ENCODE results near the gene CSNK1G3. TPM values are rescaled to one million over a fixed set of nuclear protein-coding genes. Genes with fewer than 3 reads are reported as not detected.
"Not testable (repeated sequence)": the region's sequence is repeated elsewhere in the genome, so short reads cannot be mapped to it uniquely, and the experiment has no call there.

The CSNK1G3 gene
- total and polyA plus RNA-seq, 12 donors, result 5.0 to 30.9 (median 24.8) TPM

DNA sequence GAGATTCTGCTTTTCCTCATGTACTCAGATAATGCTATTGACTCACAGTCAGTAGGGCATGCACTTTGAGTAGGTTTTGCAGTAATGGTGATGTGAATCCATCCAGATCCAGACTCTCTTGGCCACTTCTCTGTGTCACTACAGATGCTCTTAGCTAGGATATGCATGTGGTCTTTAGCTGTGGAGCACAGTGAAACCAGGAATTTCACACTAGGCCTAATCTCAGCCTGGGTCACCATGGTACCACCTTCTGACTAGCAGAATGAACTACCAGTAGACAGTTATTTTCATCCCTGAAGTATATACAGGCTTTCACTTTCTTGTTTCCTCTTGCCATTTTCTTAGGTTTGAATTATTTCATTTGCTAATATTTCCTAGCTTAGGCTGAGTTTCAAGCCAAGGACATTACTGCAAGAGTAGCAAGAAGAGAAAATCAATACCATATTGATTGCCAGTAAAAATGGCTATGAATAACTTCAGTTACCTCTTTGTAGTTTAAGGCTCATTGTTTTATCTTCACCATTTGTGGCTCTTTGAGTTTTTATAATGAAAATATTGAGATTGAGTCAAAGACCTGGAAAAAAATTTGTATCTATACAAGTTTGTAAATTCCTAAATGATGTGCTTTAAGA, 28.4 kb upstream of the CSNK1G3 start:
- no peak overlapping the region for H3K27ac ChIP-seq
- no peaks in the 10 kb centered on the region for H3K4me1 ChIP-seq
- H3K36me3 ChIP-seq, result no peaks in the 10 kb centered on the region
- intact Hi-C loops (cut with DNase I), result no loop called here
- no peak for DNase-seq
- no peaks in the 10 kb centered on the region for H3K9me3 ChIP-seq
- no peaks in the 10 kb centered on the region for H3K27me3 ChIP-seq
- no peak for ATAC-seq
- TF ChIP-seq, protein P1, sequence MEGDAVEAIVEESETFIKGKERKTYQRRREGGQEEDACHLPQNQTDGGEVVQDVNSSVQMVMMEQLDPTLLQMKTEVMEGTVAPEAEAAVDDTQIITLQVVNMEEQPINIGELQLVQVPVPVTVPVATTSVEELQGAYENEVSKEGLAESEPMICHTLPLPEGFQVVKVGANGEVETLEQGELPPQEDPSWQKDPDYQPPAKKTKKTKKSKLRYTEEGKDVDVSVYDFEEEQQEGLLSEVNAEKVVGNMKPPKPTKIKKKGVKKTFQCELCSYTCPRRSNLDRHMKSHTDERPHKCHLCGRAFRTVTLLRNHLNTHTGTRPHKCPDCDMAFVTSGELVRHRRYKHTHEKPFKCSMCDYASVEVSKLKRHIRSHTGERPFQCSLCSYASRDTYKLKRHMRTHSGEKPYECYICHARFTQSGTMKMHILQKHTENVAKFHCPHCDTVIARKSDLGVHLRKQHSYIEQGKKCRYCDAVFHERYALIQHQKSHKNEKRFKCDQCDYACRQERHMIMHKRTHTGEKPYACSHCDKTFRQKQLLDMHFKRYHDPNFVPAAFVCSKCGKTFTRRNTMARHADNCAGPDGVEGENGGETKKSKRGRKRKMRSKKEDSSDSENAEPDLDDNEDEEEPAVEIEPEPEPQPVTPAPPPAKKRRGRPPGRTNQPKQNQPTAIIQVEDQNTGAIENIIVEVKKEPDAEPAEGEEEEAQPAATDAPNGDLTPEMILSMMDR (IDR thresholded peaks at IDR 0.05), result no peak
- no peak overlapping the region for H3K4me3 ChIP-seq

DNA sequence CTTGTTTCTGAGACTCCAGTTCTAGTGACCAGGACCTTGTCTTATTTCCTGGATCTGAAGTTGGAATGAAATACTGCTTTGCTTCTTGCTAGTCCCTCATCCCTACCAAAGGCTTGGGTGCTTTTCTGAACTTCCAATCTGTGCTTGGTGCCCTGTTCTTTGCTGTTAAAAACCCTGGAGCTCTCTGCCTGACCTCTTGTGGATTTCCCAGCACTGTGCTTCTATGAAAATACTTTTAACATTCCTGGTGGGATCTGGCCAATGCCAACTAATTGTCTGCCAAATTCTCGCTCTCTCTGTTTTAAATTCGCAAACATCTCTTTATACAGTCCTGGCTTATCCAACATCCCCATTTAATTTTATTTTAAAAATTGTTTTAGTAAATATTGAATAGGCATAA, 26.7 kb upstream of the CSNK1G3 start:
- TF ChIP-seq, protein P1 (IDR thresholded peaks at IDR 0.05), result no peak
- Histone ChIP-seq H3K4me1 (no peaks in the 10 kb centered on the region), H3K36me3 (no peaks in the 10 kb centered on the region), H3K27me3 (no peaks in the 10 kb centered on the region), H3K9me3 (no peaks in the 10 kb centered on the region), H3K27ac (no peak overlapping the region), H3K4me3 (no peak overlapping the region)
- DNase-seq (no peak), ATAC-seq (no peak)
- intact Hi-C loops (cut with DNase I), result no loop called here
- 84 to 92% methylated on average over 2 of the region's 2 CpGs for WGBS, 2 donors

DNA sequence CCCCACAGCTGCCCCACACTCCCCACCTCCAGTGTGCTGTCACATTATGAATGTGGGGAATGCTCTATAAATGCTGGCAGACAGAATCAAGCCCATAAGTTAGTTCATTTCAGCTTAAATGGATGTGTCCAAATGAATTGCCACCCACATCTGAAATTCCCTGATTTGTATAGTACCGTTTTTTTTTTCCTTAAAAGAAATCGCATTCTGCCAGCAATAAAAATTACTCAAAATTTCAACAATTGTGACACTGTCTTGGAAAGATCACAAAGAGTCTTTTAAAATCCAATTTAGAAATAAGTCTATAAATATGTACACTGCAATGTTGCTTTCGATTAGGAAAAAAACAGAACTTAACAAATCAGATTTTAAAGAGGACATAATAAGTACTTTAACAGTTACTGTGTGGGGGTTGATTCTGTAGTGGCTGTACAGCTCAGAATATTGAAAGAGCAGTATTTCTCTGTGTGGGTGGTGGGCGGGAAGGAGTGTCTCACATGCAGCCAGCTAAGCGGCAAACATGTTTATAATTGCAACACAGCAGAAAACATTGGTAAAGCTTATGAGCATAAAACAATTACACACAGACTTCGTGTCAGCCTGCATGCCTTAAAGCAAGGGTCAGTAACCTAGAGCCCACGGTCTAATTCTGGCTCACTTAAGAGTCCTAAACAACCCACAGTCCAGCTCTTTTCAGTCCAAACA, 24.9 kb upstream of the CSNK1G3 start:
- Histone ChIP-seq H3K9me3 (no peaks in the 10 kb centered on the region), H3K4me3 (peak overlapping the region in 1 of 10 donors; percentile 1), H3K27me3 (no peaks in the 10 kb centered on the region), H3K27ac (no peak overlapping the region), H3K36me3 (no peaks in the 10 kb centered on the region), H3K4me1 (no peaks in the 10 kb centered on the region)
- TF ChIP-seq, protein P1 (IDR thresholded peaks at IDR 0.05), result no peak
- intact Hi-C loops (cut with DNase I), result no loop called here
- 65 to 66% methylated on average over 7 of the region's 7 CpGs for WGBS, 2 donors
- ATAC-seq (peak in 2 of 8 donors; percentile 46 to 55), DNase-seq (no peak)

DNA sequence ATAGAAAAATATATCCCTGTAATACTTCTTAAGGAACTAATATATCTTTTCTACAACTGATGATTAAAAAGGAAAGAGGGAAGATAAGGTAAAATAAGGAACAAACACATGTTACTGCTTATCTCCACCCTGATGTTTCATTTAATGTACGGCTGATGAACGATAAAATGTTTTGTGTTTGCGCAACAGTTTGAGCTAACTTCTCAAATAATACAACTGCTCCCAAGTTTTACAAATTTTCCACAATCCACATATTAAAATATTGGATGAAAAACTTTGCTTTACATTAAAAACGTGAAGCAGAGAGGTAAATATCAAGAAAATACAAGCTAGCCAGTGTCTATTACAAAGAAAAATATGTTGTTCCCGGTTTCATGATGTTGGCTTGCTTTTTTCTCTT, 21.0 kb upstream of the CSNK1G3 start:
- no peak for ATAC-seq
- Histone ChIP-seq H3K4me1 (no peaks in the 10 kb centered on the region), H3K27me3 (no peaks in the 10 kb centered on the region), H3K27ac (no peak overlapping the region), H3K4me3 (no peak overlapping the region), H3K9me3 (no peaks in the 10 kb centered on the region), H3K36me3 (no peaks in the 10 kb centered on the region)
- intact Hi-C loops (cut with DNase I), result no loop called here
- TF ChIP-seq, protein P1 (IDR thresholded peaks at IDR 0.05), result no peak
- WGBS, 2 donors, result 90 to 91% methylated on average over 5 of the region's 5 CpGs
- DNase-seq, result no peak

DNA sequence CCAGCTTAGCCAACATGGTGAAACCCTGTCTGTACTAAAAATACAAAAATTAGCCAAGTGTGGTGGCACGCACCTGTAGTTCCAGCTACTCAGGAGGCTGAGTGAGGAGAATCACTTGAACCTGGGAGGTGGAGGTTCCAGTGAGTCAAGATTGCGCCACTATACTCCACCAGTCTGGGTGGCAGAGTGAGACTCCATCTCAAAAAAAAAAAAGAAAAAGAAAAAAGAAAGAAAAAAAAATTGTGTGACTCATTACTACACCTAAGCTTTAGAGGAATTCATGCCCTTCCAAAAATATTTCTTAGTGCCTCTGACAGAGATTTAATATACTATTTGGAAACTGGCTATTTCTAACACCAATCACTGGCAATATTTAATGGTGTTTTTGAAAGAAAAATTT, 16.8 kb upstream of the CSNK1G3 start:
- H3K9me3 ChIP-seq; intact Hi-C loops (cut with DNase I); H3K36me3 ChIP-seq; ATAC-seq; DNase-seq; H3K27me3 ChIP-seq; H3K4me1 ChIP-seq; H3K27ac ChIP-seq; H3K4me3 ChIP-seq: not testable (repeated sequence)
- 95 to 99% methylated on average over 2 of the region's 2 CpGs for WGBS, 2 donors

Measured in heart right ventricle (tissue), 16 donors.